ES-I3 (cell line): Measurements from ENCODE around the gene TRIM8.

ENCODE experiments used
- H3K36me3 ChIP-seq: 2 replicates; pipeline ENCODE4 v1.6.1; 2013; ENCODE audit warnings: mild to moderate bottlenecking, low read length, control low read depth, moderate library complexity; ENCODE audit not compliant: insufficient read depth
- H3K4me1 ChIP-seq: 2 replicates; pipeline ENCODE4 v1.6.1; 2013; ENCODE audit warnings: mild to moderate bottlenecking, control low read depth, low read length; ENCODE audit not compliant: insufficient read depth
- H3K9ac ChIP-seq: 2 replicates; pipeline ENCODE4 v1.6.1; 2013; ENCODE audit warnings: low read depth, mild to moderate bottlenecking, low read length, moderate library complexity
- H3K9me3 ChIP-seq: 2 replicates; pipeline ENCODE4 v1.6.1; 2013; ENCODE audit warnings: mild to moderate bottlenecking, low read length, moderate library complexity; ENCODE audit not compliant: control insufficient read depth, insufficient read depth

TRIM8 gene

GRCh38 chr10:102673236-102673818 is 29.0 kb downstream of the TRIM8 start:
- no peaks in the 10 kb centered on the region for H3K9me3 ChIP-seq
- H3K9ac ChIP-seq, result peak overlapping the region; percentile 25; the same call in 1 of the 2 replicates
- H3K4me1 ChIP-seq, result peaks cover 63% of the 10 kb centered on the region
- H3K36me3 ChIP-seq, result no peaks in the 10 kb centered on the region

GRCh38 chr10:102673819-102674511 is 29.7 kb downstream of the TRIM8 start:
- H3K9ac ChIP-seq, result peak overlapping the region; percentile 25; the same call in 1 of the 2 replicates
- H3K4me1 ChIP-seq, result peaks cover 67% of the 10 kb centered on the region
- H3K9me3 ChIP-seq, result no peaks in the 10 kb centered on the region
- H3K36me3 ChIP-seq, result no peaks in the 10 kb centered on the region

GRCh38 chr10:102674566-102674965 is 30.3 kb downstream of the TRIM8 start:
- no peaks in the 10 kb centered on the region for H3K9me3 ChIP-seq
- 0 out of 2 replicates have a peak overlapping the region, but pooled peaks have one; percentile 2 for H3K9ac ChIP-seq
- peaks cover 70% of the 10 kb centered on the region for H3K4me1 ChIP-seq

GRCh38 chr10:102675011-102675665 is 30.9 kb downstream of the TRIM8 start:
- peaks cover 67% of the 10 kb centered on the region for H3K4me1 ChIP-seq
- H3K9ac ChIP-seq, result 0 out of 2 replicates have a peak overlapping the region, but pooled peaks have one; percentile 2

More at GRCh38 chr10:102674566-102674965, 30.3 kb downstream of the TRIM8 start:
- no peaks in the 10 kb centered on the region for H3K36me3 ChIP-seq

GRCh38 chr10:102675666-102676533 is 31.6 kb downstream of the TRIM8 start:
- no peak overlapping the region for H3K9ac ChIP-seq
- peaks cover 60% of the 10 kb centered on the region for H3K4me1 ChIP-seq
- no peaks in the 10 kb centered on the region for H3K36me3 ChIP-seq
- H3K9me3 ChIP-seq, result no peaks in the 10 kb centered on the region

More at GRCh38 chr10:102675011-102675665, 30.9 kb downstream of the TRIM8 start:
- no peaks in the 10 kb centered on the region for H3K9me3 ChIP-seq
- H3K36me3 ChIP-seq, result no peaks in the 10 kb centered on the region

GRCh38 chr10:102676534-102677315 is 32.4 kb downstream of the TRIM8 start:
- Histone ChIP-seq H3K9me3 (no peaks in the 10 kb centered on the region), H3K9ac (no peak overlapping the region), H3K4me1 (peaks cover 57% of the 10 kb centered on the region), H3K36me3 (no peaks in the 10 kb centered on the region)

GRCh38 chr10:102677331-102678067 is 33.2 kb downstream of the TRIM8 start:
- H3K36me3 ChIP-seq, result no peaks in the 10 kb centered on the region
- peaks cover 56% of the 10 kb centered on the region for H3K4me1 ChIP-seq
- H3K9me3 ChIP-seq, result no peaks in the 10 kb centered on the region
- H3K9ac ChIP-seq, result no peak overlapping the region

- peaks cover 53% of the 10 kb centered on the region for H3K4me1 ChIP-seq
- no peak overlapping the region for H3K9ac ChIP-seq
- H3K9me3 ChIP-seq, result no peaks in the 10 kb centered on the region
- no peaks in the 10 kb centered on the region for H3K36me3 ChIP-seq
These were observed 33.8 kb downstream of the TRIM8 start for GRCh38 chr10:102678068-102678400.

GRCh38 chr10:102678842-102679289 is 34.6 kb downstream of the TRIM8 start:
- H3K9ac ChIP-seq, result no peak overlapping the region
- no peaks in the 10 kb centered on the region for H3K9me3 ChIP-seq
- no peaks in the 10 kb centered on the region for H3K36me3 ChIP-seq
- peaks cover 48% of the 10 kb centered on the region for H3K4me1 ChIP-seq

GRCh38 chr10:102679596-102679995 is 35.3 kb downstream of the TRIM8 start:
- Histone ChIP-seq H3K36me3 (no peaks in the 10 kb centered on the region), H3K9me3 (no peaks in the 10 kb centered on the region), H3K4me1 (peaks cover 43% of the 10 kb centered on the region), H3K9ac (no peak overlapping the region)

GRCh38 chr10:102681696-102682095 is 37.4 kb downstream of the TRIM8 start:
- H3K9ac ChIP-seq, result no peak overlapping the region
- peaks cover 4% of the 10 kb centered on the region for H3K36me3 ChIP-seq
- H3K4me1 ChIP-seq, result peaks cover 23% of the 10 kb centered on the region
- H3K9me3 ChIP-seq, result no peaks in the 10 kb centered on the region

- no peaks in the 10 kb centered on the region for H3K9me3 ChIP-seq
- H3K36me3 ChIP-seq, result peaks cover 4% of the 10 kb centered on the region
- no peak overlapping the region for H3K9ac ChIP-seq
- peaks cover 16% of the 10 kb centered on the region for H3K4me1 ChIP-seq
These were observed 38.1 kb downstream of the TRIM8 start for GRCh38 chr10:102682416-102682815.

GRCh38 chr10:102682981-102683380 is 38.7 kb downstream of the TRIM8 start:
- H3K9ac ChIP-seq, result no peak overlapping the region
- peaks cover 10% of the 10 kb centered on the region for H3K4me1 ChIP-seq
- peaks cover 4% of the 10 kb centered on the region for H3K36me3 ChIP-seq
- no peaks in the 10 kb centered on the region for H3K9me3 ChIP-seq
